ENCODE data around the gene HJURP.

GRCh38 chr2:233828546-233829192, 25.7 kb downstream of the HJURP start:
- TF ChIP-seq, protein P1, sequence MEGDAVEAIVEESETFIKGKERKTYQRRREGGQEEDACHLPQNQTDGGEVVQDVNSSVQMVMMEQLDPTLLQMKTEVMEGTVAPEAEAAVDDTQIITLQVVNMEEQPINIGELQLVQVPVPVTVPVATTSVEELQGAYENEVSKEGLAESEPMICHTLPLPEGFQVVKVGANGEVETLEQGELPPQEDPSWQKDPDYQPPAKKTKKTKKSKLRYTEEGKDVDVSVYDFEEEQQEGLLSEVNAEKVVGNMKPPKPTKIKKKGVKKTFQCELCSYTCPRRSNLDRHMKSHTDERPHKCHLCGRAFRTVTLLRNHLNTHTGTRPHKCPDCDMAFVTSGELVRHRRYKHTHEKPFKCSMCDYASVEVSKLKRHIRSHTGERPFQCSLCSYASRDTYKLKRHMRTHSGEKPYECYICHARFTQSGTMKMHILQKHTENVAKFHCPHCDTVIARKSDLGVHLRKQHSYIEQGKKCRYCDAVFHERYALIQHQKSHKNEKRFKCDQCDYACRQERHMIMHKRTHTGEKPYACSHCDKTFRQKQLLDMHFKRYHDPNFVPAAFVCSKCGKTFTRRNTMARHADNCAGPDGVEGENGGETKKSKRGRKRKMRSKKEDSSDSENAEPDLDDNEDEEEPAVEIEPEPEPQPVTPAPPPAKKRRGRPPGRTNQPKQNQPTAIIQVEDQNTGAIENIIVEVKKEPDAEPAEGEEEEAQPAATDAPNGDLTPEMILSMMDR (IDR thresholded peaks at IDR 0.05) = no peak
- TF ChIP-seq POLR2AphosphoS5 (IDR thresholded peaks at IDR 0.05) (no peak), POLR2A (IDR thresholded peaks at IDR 0.05; ENCODE audit: low read depth) (no peak)

Measured in esophagus muscularis mucosa (tissue), 3 donors.